LHCN-M2 (cell line): ENCODE results near the gene RXRB. TPM values are rescaled to one million over a fixed set of nuclear protein-coding genes. Genes with fewer than 3 reads are reported as not detected.
A peak's percentile ranks its signal among the peaks of the same experiment; 100 is the strongest.

ENCODE experiments used
- DNase-seq: peaks from one replicate; pipeline ENCODE4 v3.0.0-alpha.2; 2012; ENCODE audit warnings: low read depth
- total RNA-seq: library from RNA; depleted of rRNA; stranded (reverse); fragments of >200 nt; gene quantifications from 2 replicates; pipeline ENCODE4 v1.2.3, GENCODE V29; 2014

Gene RXRB
- total RNA-seq, 1 experiment from 2014 or later = 23.0 TPM

GRCh38 chr6:33197431-33198048 is 2.9 kb downstream of the RXRB start:
- DNase-seq = peak; percentile 74

- no peak for DNase-seq
These were observed 4.9 kb downstream of the RXRB start for GRCh38 chr6:33195304-33196165.

- no peak for DNase-seq
These were observed 6.0 kb downstream of the RXRB start for GRCh38 chr6:33194431-33194979.

GRCh38 chr6:33193619-33194018 is 6.8 kb downstream of the RXRB start:
- no peak for DNase-seq

GRCh38 chr6:33192671-33193602 is 7.5 kb downstream of the RXRB start:
- no peak for DNase-seq

- DNase-seq = no peak
These were observed 8.3 kb downstream of the RXRB start, which contains the start of gene COL11A2 for GRCh38 chr6:33192105-33192646. Gene COL11A2 (minus strand): TSS chr6:33192467. CDS start chr6:33192240, 227 bp downstream.

- peak; percentile 48 for DNase-seq
These were observed 8.9 kb downstream of the RXRB start for GRCh38 chr6:33191383-33192104.

- no peak for DNase-seq
These were observed 9.9 kb downstream of the RXRB start for GRCh38 chr6:33190504-33191107.

GRCh38 chr6:33189625-33190448 is 10.6 kb downstream of the RXRB start:
- no peak for DNase-seq

GRCh38 chr6:33189164-33189563 is 11.3 kb downstream of the RXRB start:
- no peak for DNase-seq

GRCh38 chr6:33187809-33188208 is 12.7 kb downstream of the RXRB start:
- DNase-seq = no peak

GRCh38 chr6:33185654-33186187 is 14.7 kb downstream of the RXRB start:
- no peak for DNase-seq

GRCh38 chr6:33185190-33185589 is 15.3 kb downstream of the RXRB start:
- DNase-seq = no peak

- no peak for DNase-seq
These were observed 17.3 kb downstream of the RXRB start for GRCh38 chr6:33183071-33183683.

GRCh38 chr6:33181141-33181540 is 19.3 kb downstream of the RXRB start:
- no peak for DNase-seq

- DNase-seq = no peak
These were observed 21.6 kb downstream of the RXRB start for GRCh38 chr6:33178755-33179475.

- no peak for DNase-seq
These were observed 22.7 kb downstream of the RXRB start for GRCh38 chr6:33177552-33178446.
